Loucy (cell line): Measurements from ENCODE around the gene GPHN.

Source experiments
- H2AFZ ChIP-seq: fragments of 200-600 bp; sonication (generic); 2 replicates; pipeline ENCODE4 v1.6.0; 2016; ENCODE audit warnings: antibody characterized with exemption, mild to moderate bottlenecking, low read length, moderate library complexity
- H3F3A ChIP-seq: fragments of 200-600 bp; 2 replicates; pipeline ENCODE4 v1.6.0; 2016; ENCODE audit warnings: antibody characterized with exemption, low read depth, mild to moderate bottlenecking
- H3K27me3 ChIP-seq: fragments of 200-600 bp; sonication (generic); 2 replicates; pipeline ENCODE4 v1.6.1; 2014; ENCODE audit warnings: low read length, mild to moderate bottlenecking; ENCODE audit not compliant: insufficient read depth, poor library complexity, severe bottlenecking
- H3K36me3 ChIP-seq: fragments of 200-600 bp; sonication (generic); 2 replicates; pipeline ENCODE4 v1.6.1; 2016; ENCODE audit warnings: low read length; ENCODE audit not compliant: insufficient read depth
- H3K4me1 ChIP-seq: fragments of 200-600 bp; sonication (generic); 2 replicates; pipeline ENCODE4 v1.5.1; 2014; ENCODE audit warnings: low read length, mild to moderate bottlenecking; ENCODE audit not compliant: insufficient read depth, poor library complexity, severe bottlenecking
- H3K4me2 ChIP-seq: fragments of 200-600 bp; sonication (generic); 2 replicates; pipeline ENCODE4 v1.6.0; 2014; ENCODE audit warnings: antibody characterized with exemption, low read length, low read depth, mild to moderate bottlenecking; ENCODE audit not compliant: poor library complexity, severe bottlenecking
- H3K4me3 ChIP-seq: fragments of 200-600 bp; sonication (generic); 2 replicates; pipeline ENCODE4 v1.5.1; 2014; ENCODE audit warnings: low read length, mild to moderate bottlenecking, mixed read lengths; ENCODE audit not compliant: poor library complexity, severe bottlenecking
- H3K79me2 ChIP-seq: fragments of 200-600 bp; sonication (generic); 2 replicates; pipeline ENCODE4 v1.6.1; 2014; ENCODE audit warnings: low read length; ENCODE audit not compliant: insufficient read depth
- H3K9ac ChIP-seq: fragments of 200-600 bp; sonication (generic); 2 replicates; pipeline ENCODE4 v1.6.0; 2014; ENCODE audit warnings: mild to moderate bottlenecking, low read depth, low read length, moderate library complexity; ENCODE audit not compliant: poor library complexity, severe bottlenecking
- H3K9me2 ChIP-seq: fragments of 200-600 bp; sonication (generic); replicated peaks from 2 replicates; pipeline ENCODE4 v1.6.1; 2016; ENCODE audit warnings: low read depth, low read length, mixed read lengths
- H3K9me3 ChIP-seq: fragments of 200-600 bp; sonication (generic); 2 replicates; pipeline ENCODE4 v1.6.1; 2014; ENCODE audit warnings: mild to moderate bottlenecking, antibody characterized with exemption, low read length, low read depth; ENCODE audit not compliant: insufficient read depth
- H4K20me1 ChIP-seq: fragments of 200-600 bp; sonication (generic); 2 replicates; pipeline ENCODE4 v1.6.0; 2014; ENCODE audit warnings: antibody characterized with exemption, low read length, mild to moderate bottlenecking; ENCODE audit not compliant: insufficient read depth, poor library complexity, severe bottlenecking
- EZH2phosphoT487 ChIP-seq: fragments of 200-600 bp; IDR thresholded peaks from 2 replicates; pipeline ENCODE4 v1.6.1; 2018; ENCODE audit warnings: antibody characterized with exemption, mild to moderate bottlenecking, moderate library complexity, borderline replicate concordance
- TF ChIP-seq, protein P1 (sequence below): fragments of 200-600 bp; sonication (generic); conservative IDR thresholded peaks from 2 replicates; pipeline ENCODE4 v1.5.1; 2014; ENCODE audit warnings: mild to moderate bottlenecking, antibody characterized with exemption, low read length

The GPHN gene

DNA sequence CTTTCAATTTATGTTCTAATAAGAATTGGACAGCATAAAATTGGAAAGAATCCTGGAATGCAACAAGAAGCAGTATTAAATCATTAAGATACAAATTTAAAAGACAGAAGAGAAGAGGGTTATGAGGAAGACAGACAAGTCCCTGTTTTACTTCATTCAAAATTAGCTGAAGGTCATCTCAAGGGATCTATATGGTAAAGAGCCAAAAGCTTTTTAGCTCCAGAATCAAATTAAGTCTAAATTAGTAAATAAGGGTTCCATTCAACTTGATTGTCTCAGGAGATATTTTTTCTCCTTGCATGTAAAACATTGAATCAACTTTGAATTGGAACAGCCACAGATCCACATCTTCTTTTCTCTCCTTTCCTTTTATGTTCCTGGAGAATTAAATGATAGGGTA lies 14.2 kb upstream of the GPHN start:
- no peaks in the 10 kb centered on the region for H3K79me2 ChIP-seq
- H4K20me1 ChIP-seq = no peaks in the 10 kb centered on the region
- H3K4me3 ChIP-seq = no peak overlapping the region
- peaks cover 12% of the 10 kb centered on the region for H3K4me1 ChIP-seq
- H2AFZ ChIP-seq = no peak overlapping the region
- H3F3A ChIP-seq = no peaks in the 10 kb centered on the region
- no peaks in the 10 kb centered on the region for H3K9me2 ChIP-seq
- H3K9ac ChIP-seq = no peak overlapping the region
- no peak overlapping the region for H3K4me2 ChIP-seq
- H3K9me3 ChIP-seq = no peaks in the 10 kb centered on the region
- no peaks in the 10 kb centered on the region for H3K36me3 ChIP-seq
- TF ChIP-seq, protein P1, sequence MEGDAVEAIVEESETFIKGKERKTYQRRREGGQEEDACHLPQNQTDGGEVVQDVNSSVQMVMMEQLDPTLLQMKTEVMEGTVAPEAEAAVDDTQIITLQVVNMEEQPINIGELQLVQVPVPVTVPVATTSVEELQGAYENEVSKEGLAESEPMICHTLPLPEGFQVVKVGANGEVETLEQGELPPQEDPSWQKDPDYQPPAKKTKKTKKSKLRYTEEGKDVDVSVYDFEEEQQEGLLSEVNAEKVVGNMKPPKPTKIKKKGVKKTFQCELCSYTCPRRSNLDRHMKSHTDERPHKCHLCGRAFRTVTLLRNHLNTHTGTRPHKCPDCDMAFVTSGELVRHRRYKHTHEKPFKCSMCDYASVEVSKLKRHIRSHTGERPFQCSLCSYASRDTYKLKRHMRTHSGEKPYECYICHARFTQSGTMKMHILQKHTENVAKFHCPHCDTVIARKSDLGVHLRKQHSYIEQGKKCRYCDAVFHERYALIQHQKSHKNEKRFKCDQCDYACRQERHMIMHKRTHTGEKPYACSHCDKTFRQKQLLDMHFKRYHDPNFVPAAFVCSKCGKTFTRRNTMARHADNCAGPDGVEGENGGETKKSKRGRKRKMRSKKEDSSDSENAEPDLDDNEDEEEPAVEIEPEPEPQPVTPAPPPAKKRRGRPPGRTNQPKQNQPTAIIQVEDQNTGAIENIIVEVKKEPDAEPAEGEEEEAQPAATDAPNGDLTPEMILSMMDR = no peak
- TF ChIP-seq EZH2phosphoT487 = no peak
- no peaks in the 10 kb centered on the region for H3K27me3 ChIP-seq

GRCh38 chr14:66495218-66496098 lies 12.5 kb upstream of the GPHN start:
- Histone ChIP-seq H3K4me3 (peak overlapping the region; percentile 51), H3K4me2 (peak overlapping the region; percentile 61), H3K27me3 (no peaks in the 10 kb centered on the region), H3K9ac (peak overlapping the region; percentile 20), H3K79me2 (no peaks in the 10 kb centered on the region), H3K9me3 (no peaks in the 10 kb centered on the region), H3K36me3 (no peaks in the 10 kb centered on the region), H2AFZ (peak overlapping the region; percentile 67; the same call in 1 of the 2 replicates), H3K4me1 (peaks cover 12% of the 10 kb centered on the region), H3F3A (no peaks in the 10 kb centered on the region), H3K9me2 (no peaks in the 10 kb centered on the region), H4K20me1 (no peaks in the 10 kb centered on the region)
- TF ChIP-seq EZH2phosphoT487 = no peak
- TF ChIP-seq, protein P1 = peak; percentile 91

- TF ChIP-seq, protein P1 = no peak
- TF ChIP-seq EZH2phosphoT487 = no peak
- Histone ChIP-seq H3K9ac (no peak overlapping the region), H3K4me3 (no peak overlapping the region), H4K20me1 (no peaks in the 10 kb centered on the region), H3K9me2 (no peaks in the 10 kb centered on the region), H3K9me3 (no peaks in the 10 kb centered on the region), H3K4me1 (peaks cover 12% of the 10 kb centered on the region), H2AFZ (no peak overlapping the region), H3K27me3 (no peaks in the 10 kb centered on the region), H3K36me3 (no peaks in the 10 kb centered on the region), H3K4me2 (peak overlapping the region; percentile 61), H3K79me2 (no peaks in the 10 kb centered on the region), H3F3A (no peaks in the 10 kb centered on the region)
Observed at GRCh38 chr14:66496188-66496807, 11.6 kb upstream of the GPHN start.
